Loucy (cell line): ENCODE results near the gene VSTM2B.

ENCODE experiments used
- H2AFZ ChIP-seq: fragments of 200-600 bp; sonication (generic); 2 replicates; pipeline ENCODE4 v1.6.0; 2016; ENCODE audit warnings: antibody characterized with exemption, mild to moderate bottlenecking, low read length, moderate library complexity
- H3F3A ChIP-seq: fragments of 200-600 bp; 2 replicates; pipeline ENCODE4 v1.6.0; 2016; ENCODE audit warnings: antibody characterized with exemption, low read depth, mild to moderate bottlenecking
- H3K27me3 ChIP-seq: fragments of 200-600 bp; sonication (generic); 2 replicates; pipeline ENCODE4 v1.6.1; 2014; ENCODE audit warnings: low read length, mild to moderate bottlenecking; ENCODE audit not compliant: insufficient read depth, poor library complexity, severe bottlenecking
- H3K36me3 ChIP-seq: fragments of 200-600 bp; sonication (generic); 2 replicates; pipeline ENCODE4 v1.6.1; 2016; ENCODE audit warnings: low read length; ENCODE audit not compliant: insufficient read depth
- H3K4me1 ChIP-seq: fragments of 200-600 bp; sonication (generic); 2 replicates; pipeline ENCODE4 v1.5.1; 2014; ENCODE audit warnings: low read length, mild to moderate bottlenecking; ENCODE audit not compliant: insufficient read depth, poor library complexity, severe bottlenecking
- H3K4me2 ChIP-seq: fragments of 200-600 bp; sonication (generic); 2 replicates; pipeline ENCODE4 v1.6.0; 2014; ENCODE audit warnings: antibody characterized with exemption, low read length, low read depth, mild to moderate bottlenecking; ENCODE audit not compliant: poor library complexity, severe bottlenecking
- H3K4me3 ChIP-seq: fragments of 200-600 bp; sonication (generic); 2 replicates; pipeline ENCODE4 v1.5.1; 2014; ENCODE audit warnings: low read length, mild to moderate bottlenecking, mixed read lengths; ENCODE audit not compliant: poor library complexity, severe bottlenecking
- H3K79me2 ChIP-seq: fragments of 200-600 bp; sonication (generic); 2 replicates; pipeline ENCODE4 v1.6.1; 2014; ENCODE audit warnings: low read length; ENCODE audit not compliant: insufficient read depth
- H3K9ac ChIP-seq: fragments of 200-600 bp; sonication (generic); 2 replicates; pipeline ENCODE4 v1.6.0; 2014; ENCODE audit warnings: mild to moderate bottlenecking, low read depth, low read length, moderate library complexity; ENCODE audit not compliant: poor library complexity, severe bottlenecking
- H3K9me2 ChIP-seq: fragments of 200-600 bp; sonication (generic); replicated peaks from 2 replicates; pipeline ENCODE4 v1.6.1; 2016; ENCODE audit warnings: low read depth, low read length, mixed read lengths
- H3K9me3 ChIP-seq: fragments of 200-600 bp; sonication (generic); 2 replicates; pipeline ENCODE4 v1.6.1; 2014; ENCODE audit warnings: mild to moderate bottlenecking, antibody characterized with exemption, low read length, low read depth; ENCODE audit not compliant: insufficient read depth
- H4K20me1 ChIP-seq: fragments of 200-600 bp; sonication (generic); 2 replicates; pipeline ENCODE4 v1.6.0; 2014; ENCODE audit warnings: antibody characterized with exemption, low read length, mild to moderate bottlenecking; ENCODE audit not compliant: insufficient read depth, poor library complexity, severe bottlenecking
- EZH2phosphoT487 ChIP-seq: fragments of 200-600 bp; IDR thresholded peaks from 2 replicates; pipeline ENCODE4 v1.6.1; 2018; ENCODE audit warnings: antibody characterized with exemption, mild to moderate bottlenecking, moderate library complexity, borderline replicate concordance
- TF ChIP-seq, protein P1 (sequence below): fragments of 200-600 bp; sonication (generic); conservative IDR thresholded peaks from 2 replicates; pipeline ENCODE4 v1.5.1; 2014; ENCODE audit warnings: mild to moderate bottlenecking, antibody characterized with exemption, low read length

VSTM2B gene

GRCh38 chr19:29532097-29532496, 6.3 kb downstream of the VSTM2B start:
- H4K20me1 ChIP-seq, result no peaks in the 10 kb centered on the region
- peaks cover 5% of the 10 kb centered on the region; the same call in 1 of the 2 replicates for H3K9me3 ChIP-seq
- H3K4me1 ChIP-seq, result no peaks in the 10 kb centered on the region
- H3F3A ChIP-seq, result no peaks in the 10 kb centered on the region
- H3K4me2 ChIP-seq, result no peak overlapping the region
- H3K9ac ChIP-seq, result no peak overlapping the region
- TF ChIP-seq, protein P1, sequence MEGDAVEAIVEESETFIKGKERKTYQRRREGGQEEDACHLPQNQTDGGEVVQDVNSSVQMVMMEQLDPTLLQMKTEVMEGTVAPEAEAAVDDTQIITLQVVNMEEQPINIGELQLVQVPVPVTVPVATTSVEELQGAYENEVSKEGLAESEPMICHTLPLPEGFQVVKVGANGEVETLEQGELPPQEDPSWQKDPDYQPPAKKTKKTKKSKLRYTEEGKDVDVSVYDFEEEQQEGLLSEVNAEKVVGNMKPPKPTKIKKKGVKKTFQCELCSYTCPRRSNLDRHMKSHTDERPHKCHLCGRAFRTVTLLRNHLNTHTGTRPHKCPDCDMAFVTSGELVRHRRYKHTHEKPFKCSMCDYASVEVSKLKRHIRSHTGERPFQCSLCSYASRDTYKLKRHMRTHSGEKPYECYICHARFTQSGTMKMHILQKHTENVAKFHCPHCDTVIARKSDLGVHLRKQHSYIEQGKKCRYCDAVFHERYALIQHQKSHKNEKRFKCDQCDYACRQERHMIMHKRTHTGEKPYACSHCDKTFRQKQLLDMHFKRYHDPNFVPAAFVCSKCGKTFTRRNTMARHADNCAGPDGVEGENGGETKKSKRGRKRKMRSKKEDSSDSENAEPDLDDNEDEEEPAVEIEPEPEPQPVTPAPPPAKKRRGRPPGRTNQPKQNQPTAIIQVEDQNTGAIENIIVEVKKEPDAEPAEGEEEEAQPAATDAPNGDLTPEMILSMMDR, result no peak
- no peak for TF ChIP-seq EZH2phosphoT487
- H3K36me3 ChIP-seq, result no peaks in the 10 kb centered on the region
- H3K27me3 ChIP-seq, result no peaks in the 10 kb centered on the region
- no peak overlapping the region for H2AFZ ChIP-seq
- no peaks in the 10 kb centered on the region for H3K79me2 ChIP-seq
- no peak overlapping the region for H3K4me3 ChIP-seq
- no peaks in the 10 kb centered on the region for H3K9me2 ChIP-seq

DNA sequence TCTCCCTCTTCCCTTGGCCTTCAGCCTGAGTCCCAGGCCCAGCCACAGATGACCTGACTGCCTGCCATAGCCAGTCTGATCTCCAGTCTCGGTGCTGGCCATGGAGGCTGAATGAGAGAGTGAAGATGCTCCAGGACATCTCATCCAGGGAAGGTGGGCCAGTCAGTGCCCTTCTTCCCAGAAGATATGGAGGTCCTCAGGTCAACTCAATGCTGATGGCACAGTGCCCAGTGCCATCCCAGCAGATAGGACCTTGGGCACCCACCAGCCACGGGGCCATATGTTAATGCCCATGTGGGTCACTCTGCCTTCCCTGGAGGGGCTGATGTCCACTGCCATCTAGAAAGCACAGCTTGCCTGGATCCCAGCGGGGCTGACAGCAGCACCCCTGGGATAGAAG, 7.2 kb downstream of the VSTM2B start:
- Histone ChIP-seq H3K4me2 (no peak overlapping the region), H3F3A (no peaks in the 10 kb centered on the region), H2AFZ (no peak overlapping the region), H3K9ac (no peak overlapping the region), H3K4me1 (no peaks in the 10 kb centered on the region), H4K20me1 (no peaks in the 10 kb centered on the region), H3K9me3 (peaks cover 5% of the 10 kb centered on the region; the same call in 1 of the 2 replicates), H3K9me2 (no peaks in the 10 kb centered on the region), H3K36me3 (no peaks in the 10 kb centered on the region), H3K4me3 (no peak overlapping the region), H3K27me3 (no peaks in the 10 kb centered on the region), H3K79me2 (no peaks in the 10 kb centered on the region)
- TF ChIP-seq, protein P1, result no peak
- no peak for TF ChIP-seq EZH2phosphoT487

GRCh38 chr19:29533578-29534544, 8.1 kb downstream of the VSTM2B start:
- Histone ChIP-seq H3K4me3 (no peak overlapping the region), H3K4me1 (no peaks in the 10 kb centered on the region), H3K9me2 (no peaks in the 10 kb centered on the region), H2AFZ (no peak overlapping the region), H3K9ac (no peak overlapping the region), H3K36me3 (no peaks in the 10 kb centered on the region), H3K9me3 (peaks cover 5% of the 10 kb centered on the region; the same call in 1 of the 2 replicates), H3K4me2 (no peak overlapping the region), H3K27me3 (no peaks in the 10 kb centered on the region), H3K79me2 (no peaks in the 10 kb centered on the region), H3F3A (no peaks in the 10 kb centered on the region), H4K20me1 (no peaks in the 10 kb centered on the region)
- TF ChIP-seq, protein P1, result no peak
- no peak for TF ChIP-seq EZH2phosphoT487
